ENCODE data around the gene HHEX.

Gene HHEX

GRCh38 chr10:92657024-92657423, 32.7 kb upstream of the HHEX start:
- TF ChIP-seq, protein P1, sequence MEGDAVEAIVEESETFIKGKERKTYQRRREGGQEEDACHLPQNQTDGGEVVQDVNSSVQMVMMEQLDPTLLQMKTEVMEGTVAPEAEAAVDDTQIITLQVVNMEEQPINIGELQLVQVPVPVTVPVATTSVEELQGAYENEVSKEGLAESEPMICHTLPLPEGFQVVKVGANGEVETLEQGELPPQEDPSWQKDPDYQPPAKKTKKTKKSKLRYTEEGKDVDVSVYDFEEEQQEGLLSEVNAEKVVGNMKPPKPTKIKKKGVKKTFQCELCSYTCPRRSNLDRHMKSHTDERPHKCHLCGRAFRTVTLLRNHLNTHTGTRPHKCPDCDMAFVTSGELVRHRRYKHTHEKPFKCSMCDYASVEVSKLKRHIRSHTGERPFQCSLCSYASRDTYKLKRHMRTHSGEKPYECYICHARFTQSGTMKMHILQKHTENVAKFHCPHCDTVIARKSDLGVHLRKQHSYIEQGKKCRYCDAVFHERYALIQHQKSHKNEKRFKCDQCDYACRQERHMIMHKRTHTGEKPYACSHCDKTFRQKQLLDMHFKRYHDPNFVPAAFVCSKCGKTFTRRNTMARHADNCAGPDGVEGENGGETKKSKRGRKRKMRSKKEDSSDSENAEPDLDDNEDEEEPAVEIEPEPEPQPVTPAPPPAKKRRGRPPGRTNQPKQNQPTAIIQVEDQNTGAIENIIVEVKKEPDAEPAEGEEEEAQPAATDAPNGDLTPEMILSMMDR (IDR thresholded peaks at IDR 0.05; ENCODE audit: insufficient read depth, low read depth, low read length, missing control alignments): no peak
- DNase-seq (ENCODE audit: low read depth): no peak
- no peak overlapping the region for H3K4me3 ChIP-seq (ENCODE audit: low read length)

- TF ChIP-seq, protein P1 (IDR thresholded peaks at IDR 0.05; ENCODE audit: insufficient read depth, low read depth, low read length, missing control alignments): no peak
- no peak for DNase-seq (ENCODE audit: low read depth)
Observed at GRCh38 chr10:92662848-92663247, 26.9 kb upstream of the HHEX start.

DNA sequence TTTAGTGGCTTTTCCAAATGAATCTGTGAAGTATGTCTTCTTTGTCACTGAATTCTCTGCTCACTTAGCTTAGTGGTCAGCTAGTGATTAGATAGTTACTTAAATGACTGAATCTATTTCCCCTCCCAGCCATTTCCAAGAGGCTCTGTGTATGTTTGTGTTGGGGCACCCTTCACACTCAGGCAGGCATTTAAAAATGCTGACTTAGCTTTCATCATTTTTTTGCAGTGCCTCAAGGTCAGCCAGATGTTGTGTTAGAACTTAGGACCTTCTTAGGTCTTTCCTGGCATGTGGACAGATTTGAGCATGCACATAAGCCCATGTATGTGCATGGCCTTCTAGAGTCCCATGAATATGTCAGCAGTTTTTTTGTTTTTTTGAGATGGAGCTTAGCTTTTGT, 25.4 kb upstream of the HHEX start:
- TF ChIP-seq, protein P1 (IDR thresholded peaks at IDR 0.05; ENCODE audit: insufficient read depth, low read depth, low read length, missing control alignments): no peak
- DNase-seq (ENCODE audit: low read depth): no peak
- no peak overlapping the region for H3K4me3 ChIP-seq (ENCODE audit: low read length)

More at GRCh38 chr10:92662848-92663247, 26.9 kb upstream of the HHEX start:
- no peak overlapping the region for H3K4me3 ChIP-seq (ENCODE audit: low read length)

GRCh38 chr10:92667078-92667477, 22.7 kb upstream of the HHEX start:
- H3K4me3 ChIP-seq (ENCODE audit: low read length): no peak overlapping the region
- TF ChIP-seq, protein P1 (IDR thresholded peaks at IDR 0.05; ENCODE audit: insufficient read depth, low read depth, low read length, missing control alignments): no peak
- DNase-seq (ENCODE audit: low read depth): no peak

- DNase-seq (ENCODE audit: low read depth): no peak
- TF ChIP-seq, protein P1 (IDR thresholded peaks at IDR 0.05; ENCODE audit: insufficient read depth, low read depth, low read length, missing control alignments): no peak
- no peak overlapping the region for H3K4me3 ChIP-seq (ENCODE audit: low read length)
Observed at GRCh38 chr10:92677708-92678107, 12.0 kb upstream of the HHEX start.

DNA sequence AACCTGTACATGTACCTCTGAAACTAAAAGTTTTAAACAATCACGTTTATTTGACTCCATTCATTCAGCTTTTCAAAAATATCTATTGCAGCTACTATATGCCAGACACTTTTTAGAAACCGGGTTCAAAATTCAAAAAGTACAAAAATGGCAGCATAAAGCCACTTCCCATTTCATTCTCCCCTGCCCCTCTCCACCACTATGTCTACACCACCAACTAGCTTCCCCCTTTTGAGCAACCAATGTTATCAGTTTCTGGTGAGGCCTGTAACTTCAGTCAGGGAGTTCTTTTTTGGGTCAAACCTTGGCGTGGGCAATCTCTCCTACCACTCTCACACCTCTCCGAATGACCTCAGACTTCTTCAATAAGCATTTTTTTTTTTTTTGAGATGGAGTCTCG, 11.5 kb upstream of the HHEX start:
- TF ChIP-seq, protein P1 (IDR thresholded peaks at IDR 0.05; ENCODE audit: insufficient read depth, low read depth, low read length, missing control alignments): no peak
- no peak overlapping the region for H3K4me3 ChIP-seq (ENCODE audit: low read length)
- no peak for DNase-seq (ENCODE audit: low read depth)

DNA sequence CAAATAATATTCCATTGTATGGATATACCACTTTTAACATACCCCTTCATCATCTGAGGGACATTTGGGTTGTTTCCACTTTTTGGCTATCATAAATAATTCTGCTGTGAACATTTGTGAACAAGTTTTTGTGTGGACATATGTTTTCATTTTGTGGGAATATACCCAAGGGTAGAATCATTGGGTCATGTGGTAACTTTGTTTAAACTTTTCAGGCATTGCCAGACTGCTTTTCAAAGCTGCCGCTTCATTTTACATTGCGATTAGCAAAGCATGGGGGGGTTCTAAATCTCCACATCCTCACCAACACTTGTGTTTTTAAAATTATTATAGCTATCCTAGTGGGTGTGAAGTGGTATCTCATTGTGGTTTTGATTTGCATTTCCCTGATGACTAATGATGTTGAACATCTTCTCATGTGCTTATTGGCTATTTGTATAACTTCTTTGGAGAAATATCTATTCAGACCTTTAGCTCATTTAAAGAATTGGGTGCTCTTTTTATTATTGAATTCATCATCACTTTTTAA, 8.4 kb upstream of the HHEX start:
- H3K4me3 ChIP-seq (ENCODE audit: low read length): no peak overlapping the region
- TF ChIP-seq, protein P1 (IDR thresholded peaks at IDR 0.05; ENCODE audit: insufficient read depth, low read depth, low read length, missing control alignments): no peak
- DNase-seq (ENCODE audit: low read depth): no peak
